DND-41 (cell line): ENCODE results near the gene CCDC24.

Experiments used
- ATAC-seq: fragments of 200-7000 bp; cut with Tn5 transposase; 3 replicates; pipeline ENCODE4 v1.9.1; 2021; ENCODE audit warnings: low read depth; ENCODE audit not compliant: insufficient read depth
- DNase-seq: peaks from one replicate; pipeline ENCODE4 v3.0.0-alpha.2; 2020
- H2AFZ ChIP-seq: 2 replicates; pipeline ENCODE4 v1.6.0; 2012; ENCODE audit warnings: low read depth, low read length
- H3K27ac ChIP-seq: 2 replicates; pipeline ENCODE4 v1.5.1; 2012; ENCODE audit warnings: low read length, inconsistent platforms
- H3K27me3 ChIP-seq: fragments of 200-600 bp; sonication (generic); 2 replicates; pipeline ENCODE4 v1.6.0; 2012; ENCODE audit warnings: low read length, mild to moderate bottlenecking, inconsistent platforms; ENCODE audit not compliant: insufficient read depth, poor library complexity
- H3K36me3 ChIP-seq: 2 replicates; pipeline ENCODE4 v1.5.1; 2012; ENCODE audit warnings: low read length, inconsistent platforms; ENCODE audit not compliant: insufficient read depth
- H3K4me1 ChIP-seq: 2 replicates; pipeline ENCODE4 v1.5.1; 2012; ENCODE audit warnings: mild to moderate bottlenecking, low read length; ENCODE audit not compliant: insufficient read depth
- H3K4me2 ChIP-seq: 2 replicates; pipeline ENCODE4 v1.6.0; 2012; ENCODE audit warnings: mild to moderate bottlenecking, moderate library complexity, low read length, inconsistent platforms; ENCODE audit not compliant: insufficient read depth
- H3K4me3 ChIP-seq, 2 experiments: fragments of 200-600 bp in 1 of 2; shearing (Covaris generic) in 1 of 2; 2 replicates each; pipeline ENCODE4 v1.5.1; 2012 to 2016; ENCODE audit warnings: inconsistent platforms in 2 of 2, low read length in 2 of 2, mild to moderate bottlenecking in 2 of 2, low read depth in 1 of 2, moderate library complexity in 1 of 2
- H3K79me2 ChIP-seq: 2 replicates; pipeline ENCODE4 v1.6.0; 2012; ENCODE audit warnings: low read length, inconsistent platforms; ENCODE audit not compliant: insufficient read depth
- H3K9ac ChIP-seq: 2 replicates; pipeline ENCODE4 v1.6.0; 2012; ENCODE audit warnings: low read depth, mild to moderate bottlenecking, inconsistent platforms, low read length, moderate library complexity
- H3K9me3 ChIP-seq: 2 replicates; pipeline ENCODE4 v1.5.1; 2012; ENCODE audit warnings: low read length, moderate library complexity, mild to moderate bottlenecking, inconsistent platforms; ENCODE audit not compliant: insufficient read depth, severe bottlenecking
- H4K20me1 ChIP-seq: 2 replicates; pipeline ENCODE4 v1.6.0; 2012; ENCODE audit warnings: low read length; ENCODE audit not compliant: insufficient read depth
- EZH2 ChIP-seq: IDR thresholded peaks from 3 replicates; pipeline ENCODE4 v1.6.1; 2012; ENCODE audit warnings: borderline replicate concordance, low read depth, mild to moderate bottlenecking, moderate library complexity, low read length, inconsistent platforms; ENCODE audit not compliant: severe bottlenecking
- TF ChIP-seq, protein P1 (sequence below): IDR thresholded peaks from 2 replicates; pipeline ENCODE4 v1.5.1; 2012; ENCODE audit warnings: borderline replicate concordance, low read length, moderate library complexity, mild to moderate bottlenecking; ENCODE audit not compliant: poor library complexity, severe bottlenecking; ENCODE audit errors: extremely low read depth

CCDC24 gene

GRCh38 chr1:43991200-43991475 is 261 bp upstream of the CCDC24 start:
- peaks cover 20% of the 10 kb centered on the region for H3K4me1 ChIP-seq
- peak overlapping the region; percentile 94 for H2AFZ ChIP-seq
- H3K4me2 ChIP-seq = peak overlapping the region; percentile 91
- 0 out of 2 replicates have a peak, but pooled peaks cover 7% of the 10 kb centered on the region for H4K20me1 ChIP-seq
- H3K4me3 ChIP-seq = peak overlapping the region; percentile 52 to 69; a peak in 3 of 4 replicates
- no peaks in the 10 kb centered on the region for H3K9me3 ChIP-seq
- TF ChIP-seq, protein P1, sequence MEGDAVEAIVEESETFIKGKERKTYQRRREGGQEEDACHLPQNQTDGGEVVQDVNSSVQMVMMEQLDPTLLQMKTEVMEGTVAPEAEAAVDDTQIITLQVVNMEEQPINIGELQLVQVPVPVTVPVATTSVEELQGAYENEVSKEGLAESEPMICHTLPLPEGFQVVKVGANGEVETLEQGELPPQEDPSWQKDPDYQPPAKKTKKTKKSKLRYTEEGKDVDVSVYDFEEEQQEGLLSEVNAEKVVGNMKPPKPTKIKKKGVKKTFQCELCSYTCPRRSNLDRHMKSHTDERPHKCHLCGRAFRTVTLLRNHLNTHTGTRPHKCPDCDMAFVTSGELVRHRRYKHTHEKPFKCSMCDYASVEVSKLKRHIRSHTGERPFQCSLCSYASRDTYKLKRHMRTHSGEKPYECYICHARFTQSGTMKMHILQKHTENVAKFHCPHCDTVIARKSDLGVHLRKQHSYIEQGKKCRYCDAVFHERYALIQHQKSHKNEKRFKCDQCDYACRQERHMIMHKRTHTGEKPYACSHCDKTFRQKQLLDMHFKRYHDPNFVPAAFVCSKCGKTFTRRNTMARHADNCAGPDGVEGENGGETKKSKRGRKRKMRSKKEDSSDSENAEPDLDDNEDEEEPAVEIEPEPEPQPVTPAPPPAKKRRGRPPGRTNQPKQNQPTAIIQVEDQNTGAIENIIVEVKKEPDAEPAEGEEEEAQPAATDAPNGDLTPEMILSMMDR = no peak
- no peak for DNase-seq
- no peak for ATAC-seq
- no peaks in the 10 kb centered on the region for H3K36me3 ChIP-seq
- H3K9ac ChIP-seq = peak overlapping the region; percentile 58
- H3K27ac ChIP-seq = no peak overlapping the region
- H3K27me3 ChIP-seq = peaks cover 13% of the 10 kb centered on the region
- no peaks in the 10 kb centered on the region for H3K79me2 ChIP-seq

- Histone ChIP-seq H4K20me1 (peaks cover 7% of the 10 kb centered on the region; the same call in 1 of the 2 replicates), H3K27ac (no peak overlapping the region), H3K27me3 (peaks cover 9% of the 10 kb centered on the region), H3K4me3 (peak overlapping the region; percentile 52 to 69; a peak in 3 of 4 replicates), H3K4me2 (peak overlapping the region; percentile 91), H3K36me3 (no peaks in the 10 kb centered on the region), H3K9me3 (no peaks in the 10 kb centered on the region), H3K9ac (peak overlapping the region; percentile 58; the same call in 1 of the 2 replicates), H3K4me1 (peaks cover 20% of the 10 kb centered on the region), H2AFZ (peak overlapping the region; percentile 94), H3K79me2 (no peaks in the 10 kb centered on the region)
- ATAC-seq = no peak
- DNase-seq = no peak
- TF ChIP-seq EZH2 = no peak
- TF ChIP-seq, protein P1 = no peak
Measured at GRCh38 chr1:43992232-43992995, 1.0 kb downstream of the CCDC24 start.

DNA sequence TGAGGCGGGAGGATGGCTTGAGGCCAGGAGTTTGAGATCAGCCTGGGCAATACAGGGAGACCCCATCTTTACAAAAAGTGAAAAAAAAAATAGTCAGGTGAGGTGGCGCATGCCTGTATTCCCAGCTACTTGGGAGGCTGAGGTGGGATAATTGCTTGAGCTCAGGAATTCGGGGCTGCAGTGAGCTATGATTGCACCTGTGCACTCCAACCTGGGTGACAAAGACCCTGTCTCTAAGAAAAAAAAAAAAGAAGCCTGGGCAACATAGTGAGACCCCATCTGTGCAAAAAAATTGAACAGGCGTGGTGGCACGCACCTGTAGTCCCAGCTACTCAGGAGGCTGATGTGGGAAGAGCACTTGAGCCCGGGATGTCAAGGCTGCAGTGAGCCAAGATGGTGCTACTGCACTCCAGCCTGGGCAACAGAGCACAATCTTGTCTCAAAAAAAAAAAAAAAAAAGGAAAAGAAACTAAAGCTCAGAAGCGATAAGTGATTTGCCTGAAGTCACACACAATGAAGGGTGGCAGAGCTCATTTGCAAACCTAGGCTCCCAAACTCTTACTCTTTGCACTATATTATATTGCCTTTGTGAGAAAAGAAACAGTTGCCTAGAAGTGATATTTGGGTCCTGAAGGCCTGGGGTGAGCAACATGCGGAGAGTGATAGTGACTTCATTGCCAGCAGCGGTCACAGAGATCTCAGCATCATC is 2.0 kb downstream of the CCDC24 start:
- H3K4me1 ChIP-seq = peaks cover 20% of the 10 kb centered on the region
- no peak for DNase-seq
- H4K20me1 ChIP-seq = peaks cover 7% of the 10 kb centered on the region; the same call in 1 of the 2 replicates
- ATAC-seq = no peak
- H3K9me3 ChIP-seq = no peaks in the 10 kb centered on the region
- H3K27ac ChIP-seq = no peak overlapping the region
- H3K4me2 ChIP-seq = no peak overlapping the region
- TF ChIP-seq, protein P1 = no peak
- no peak for TF ChIP-seq EZH2
- no peaks in the 10 kb centered on the region for H3K79me2 ChIP-seq
- no peaks in the 10 kb centered on the region for H3K36me3 ChIP-seq
- H3K27me3 ChIP-seq = peaks cover 9% of the 10 kb centered on the region
- H2AFZ ChIP-seq = no peak overlapping the region
- no peak overlapping the region for H3K4me3 ChIP-seq
- no peak overlapping the region for H3K9ac ChIP-seq
